ENCODE results near the gene LTA4H. TPM values are rescaled to one million over a fixed set of nuclear protein-coding genes. Genes with fewer than 3 reads are reported as not detected.

Gene LTA4H
- total and polyA plus RNA-seq, 9 donors: 82.8 to 282 (median 106) TPM

GRCh38 chr12:96054244-96054610, 18.8 kb upstream of the LTA4H start:
- no peak for TF ChIP-seq POLR2A (IDR thresholded peaks at IDR 0.05)
- TF ChIP-seq EP300 (IDR thresholded peaks at IDR 0.05): no peak
- TF ChIP-seq CTCF (IDR thresholded peaks at IDR 0.05): no peak
- H3K4me3 ChIP-seq: no peak overlapping the region
- intact Hi-C loops (cut with DNase I): no loop called here
- no peaks in the 10 kb centered on the region for H3K27me3 ChIP-seq
- 70 to 83% (median 78%) methylated on average over 4 of the region's 4 CpGs for WGBS, 3 donors
- no peaks in the 10 kb centered on the region for H3K4me1 ChIP-seq (ENCODE audit: insufficient read depth)
- no peaks in the 10 kb centered on the region for H3K9me3 ChIP-seq
- H3K36me3 ChIP-seq: no peaks in the 10 kb centered on the region
- DNase-seq: no peak
- no peak overlapping the region for H3K27ac ChIP-seq

GRCh38 chr12:96053476-96054243, 18.3 kb upstream of the LTA4H start:
- no peak for TF ChIP-seq POLR2A (IDR thresholded peaks at IDR 0.05)
- TF ChIP-seq EP300 (IDR thresholded peaks at IDR 0.05): no peak
- TF ChIP-seq CTCF (IDR thresholded peaks at IDR 0.05): no peak
- DNase-seq: no peak

GRCh38 chr12:96051756-96052485, 16.5 kb upstream of the LTA4H start:
- no peaks in the 10 kb centered on the region for H3K9me3 ChIP-seq
- TF ChIP-seq EP300 (IDR thresholded peaks at IDR 0.05): no peak
- 83 to 94% (median 92%) methylated on average over 2 of the region's 2 CpGs for WGBS, 3 donors
- no peaks in the 10 kb centered on the region for H3K36me3 ChIP-seq
- intact Hi-C loops (cut with DNase I): no loop called here
- no peak overlapping the region for H3K27ac ChIP-seq
- no peaks in the 10 kb centered on the region for H3K27me3 ChIP-seq
- no peak for DNase-seq
- no peaks in the 10 kb centered on the region for H3K4me1 ChIP-seq (ENCODE audit: insufficient read depth)
- no peak overlapping the region for H3K4me3 ChIP-seq

More at GRCh38 chr12:96053476-96054243, 18.3 kb upstream of the LTA4H start:
- Histone ChIP-seq H3K27me3 (no peaks in the 10 kb centered on the region), H3K4me3 (no peak overlapping the region), H3K27ac (no peak overlapping the region), H3K9me3 (no peaks in the 10 kb centered on the region), H3K4me1 (ENCODE audit: insufficient read depth) (no peaks in the 10 kb centered on the region), H3K36me3 (no peaks in the 10 kb centered on the region)
- intact Hi-C loops (cut with DNase I): no loop called here
- 89 to 90% (median 89%) methylated on average over 5 of the region's 5 CpGs for WGBS, 3 donors

- 56 to 67% (median 62%) methylated on average over 2 of the region's 2 CpGs for WGBS, 3 donors
- no peaks in the 10 kb centered on the region for H3K36me3 ChIP-seq
- H3K27ac ChIP-seq: no peak overlapping the region
- H3K4me1 ChIP-seq (ENCODE audit: insufficient read depth): no peaks in the 10 kb centered on the region
- intact Hi-C loops (cut with DNase I): no loop called here
- no peak for DNase-seq
- no peaks in the 10 kb centered on the region for H3K27me3 ChIP-seq
- H3K9me3 ChIP-seq: no peaks in the 10 kb centered on the region
- no peak for TF ChIP-seq EP300 (IDR thresholded peaks at IDR 0.05)
- TF ChIP-seq CTCF (IDR thresholded peaks at IDR 0.05): no peak
- no peak for TF ChIP-seq POLR2A (IDR thresholded peaks at IDR 0.05)
- no peak overlapping the region for H3K4me3 ChIP-seq
Observed at GRCh38 chr12:96050139-96050538, 14.8 kb upstream of the LTA4H start.

GRCh38 chr12:96049101-96049500, 13.7 kb upstream of the LTA4H start:
- H3K9me3 ChIP-seq: no peaks in the 10 kb centered on the region
- H3K4me3 ChIP-seq: no peak overlapping the region
- H3K36me3 ChIP-seq: no peaks in the 10 kb centered on the region
- TF ChIP-seq CTCF (IDR thresholded peaks at IDR 0.05) (no peak), EP300 (IDR thresholded peaks at IDR 0.05) (no peak), POLR2A (IDR thresholded peaks at IDR 0.05) (no peak)
- H3K4me1 ChIP-seq (ENCODE audit: insufficient read depth): no peaks in the 10 kb centered on the region
- DNase-seq: no peak
- no peak overlapping the region for H3K27ac ChIP-seq
- 77 to 87% (median 83%) methylated on average over 6 of the region's 6 CpGs for WGBS, 3 donors
- intact Hi-C loops (cut with DNase I): no loop called here
- no peaks in the 10 kb centered on the region for H3K27me3 ChIP-seq

Data from ovary (tissue), 9 donors.